Left lung (tissue), 10 donors: ENCODE results near the gene AHCYL2. TPM values are rescaled to one million over a fixed set of nuclear protein-coding genes. Genes with fewer than 3 reads are reported as not detected.
"Not testable (repeated sequence)": the region's sequence is repeated elsewhere in the genome, so short reads cannot be mapped to it uniquely, and the experiment has no call there.

Source experiments
- ATAC-seq: fragments of 200-7000 bp; cut with Tn5 transposase; one replicate; pipeline ENCODE4 v1.9.1; 2020; ENCODE audit warnings: moderate library complexity
- DNase-seq, 4 donors: peaks; one replicate each; pipeline ENCODE4 v3.0.0-alpha.2; 2013 to 2020
- H3K27ac ChIP-seq, 2 donors: fragments of 200-600 bp; sonication (generic) in 1 of 2; one replicate each; pipeline versions ENCODE4 v1.5.0 to v1.8.0; 2020 to 2021
- H3K27me3 ChIP-seq, 2 donors: fragments of 200-600 bp; sonication (generic) in 1 of 2; one replicate each; pipeline versions ENCODE4 v1.5.0 to v1.8.0; 2020 to 2021
- H3K36me3 ChIP-seq, 2 donors: fragments of 200-600 bp; sonication (generic) in 1 of 2; one replicate each; pipeline versions ENCODE4 v1.5.0 to v1.8.0; 2020 to 2021
- H3K4me1 ChIP-seq, 2 donors: fragments of 200-600 bp; one replicate each; pipeline ENCODE4 v1.8.0; 2021
- H3K4me3 ChIP-seq, 2 donors: fragments of 200-600 bp; sonication (generic) in 1 of 2; one replicate each; pipeline versions ENCODE4 v1.5.0 to v1.8.0; 2020 to 2021; ENCODE audit warnings: mild to moderate bottlenecking in 1 of 2
- H3K9me3 ChIP-seq, 2 donors: fragments of 200-600 bp; sonication (generic) in 1 of 2; one replicate each; pipeline versions ENCODE4 v1.5.0 to v1.8.0; 2020 to 2021
- CTCF ChIP-seq, 2 donors: fragments of 200-600 bp; sonication (generic) in 1 of 2; IDR thresholded peaks; one replicate each; pipeline versions ENCODE4 v1.5.0 to v1.8.0; 2021; ENCODE audit warnings: antibody characterized with exemption in 2 of 2
- intact Hi-C, 2 donors: fragments of 100-400 bp; cut with DNase I; formaldehyde crosslinking; loops; one replicate each; pipeline versions ENCODE4 v1.11.2 to v1.14.2; 2022
- polyA plus RNA-seq, 6 donors: library from polyadenylated mRNA; unstranded; fragments of 120-200 nt; gene quantifications; one replicate each; pipeline ENCODE4 v1.2.1, GENCODE V29; 2013; ENCODE audit not compliant: insufficient read length in 6 of 6
- total RNA-seq, 2 donors: library from RNA; stranded (reverse); fragmentation: NEBNext Ultra II Directional; extraction: Animal tissue kit (Norgen Biotek cat#: 25700); gene quantifications; one replicate each; pipeline ENCODE4 v1.2.1, GENCODE V29; 2021
- donor health status: DM: no; HTN: yes; CAD: no.
- donor health status: DM: no; HTN: no; CAD: no.

AHCYL2 gene
- total and polyA plus RNA-seq, 8 donors, result 16.2 to 219 (median 21.3) TPM

GRCh38 chr7:129347330-129347729, 122.5 kb downstream of the AHCYL2 start:
- H3K27ac ChIP-seq, result no peak overlapping the region
- H3K4me3 ChIP-seq, result no peak overlapping the region
- TF ChIP-seq CTCF (IDR thresholded peaks at IDR 0.05), result no peak
- H3K9me3 ChIP-seq, result no peaks in the 10 kb centered on the region
- intact Hi-C loops, result no loop called here
- H3K4me1 ChIP-seq, result no peaks in the 10 kb centered on the region
- H3K27me3 ChIP-seq, result no peaks in the 10 kb centered on the region
- DNase-seq (no peak), ATAC-seq (no peak)
- no peaks in the 10 kb centered on the region for H3K36me3 ChIP-seq

GRCh38 chr7:129348023-129348740, 123.4 kb downstream of the AHCYL2 start:
- DNase-seq (no peak), ATAC-seq (no peak)
- no peak for TF ChIP-seq CTCF (IDR thresholded peaks at IDR 0.05)
- H3K4me3 ChIP-seq, result no peak overlapping the region
- H3K27me3 ChIP-seq, result no peaks in the 10 kb centered on the region
- intact Hi-C loops, result no loop called here
- H3K4me1 ChIP-seq, result no peaks in the 10 kb centered on the region
- H3K36me3 ChIP-seq, result no peaks in the 10 kb centered on the region
- H3K27ac ChIP-seq, result no peak overlapping the region
- no peaks in the 10 kb centered on the region for H3K9me3 ChIP-seq

GRCh38 chr7:129351320-129351719, 126.5 kb downstream of the AHCYL2 start:
- ATAC-seq (no peak), DNase-seq (no peak)
- no peak for TF ChIP-seq CTCF (IDR thresholded peaks at IDR 0.05)
- Histone ChIP-seq H3K9me3 (no peaks in the 10 kb centered on the region), H3K27ac (no peak overlapping the region), H3K4me3 (no peak overlapping the region), H3K27me3 (no peaks in the 10 kb centered on the region), H3K36me3 (no peaks in the 10 kb centered on the region), H3K4me1 (no peaks in the 10 kb centered on the region)
- intact Hi-C loops, result no loop called here

GRCh38 chr7:129353104-129353503, 128.3 kb downstream of the AHCYL2 start:
- ATAC-seq, intact Hi-C loops, H3K4me1 ChIP-seq, H3K36me3 ChIP-seq, H3K27ac ChIP-seq, DNase-seq, H3K27me3 ChIP-seq, H3K9me3 ChIP-seq, H3K4me3 ChIP-seq: not testable (repeated sequence)

GRCh38 chr7:129354428-129355157, 129.8 kb downstream of the AHCYL2 start:
- H3K36me3 ChIP-seq, result no peaks in the 10 kb centered on the region
- H3K27me3 ChIP-seq, result no peaks in the 10 kb centered on the region
- TF ChIP-seq CTCF (IDR thresholded peaks at IDR 0.05), result no peak
- intact Hi-C loops, result no loop called here
- no peak for ATAC-seq
- H3K4me1 ChIP-seq, result no peaks in the 10 kb centered on the region
- no peak overlapping the region for H3K27ac ChIP-seq
- no peak for DNase-seq
- no peaks in the 10 kb centered on the region for H3K9me3 ChIP-seq
- H3K4me3 ChIP-seq, result no peak overlapping the region
